H9 (cell line): Measurements from ENCODE around the gene FANCI. TPM values are rescaled to one million over a fixed set of nuclear protein-coding genes. Genes with fewer than 3 reads are reported as not detected.

ENCODE experiments used
- DNase-seq: peaks from one replicate; pipeline ENCODE4 v3.0.0-alpha.2; 2017
- H2AFZ ChIP-seq: one replicate; pipeline ENCODE4 v1.6.1; 2013; ENCODE audit warnings: mild to moderate bottlenecking, low read length, control low read depth, moderate library complexity
- H2AK5ac ChIP-seq: 2 replicates; pipeline ENCODE4 v1.6.1; 2013; ENCODE audit warnings: low read length, control low read depth, mixed read lengths; ENCODE audit not compliant: insufficient read length
- H2BK120ac ChIP-seq: one replicate; pipeline ENCODE4 v1.6.1; 2013; ENCODE audit warnings: low read depth, mild to moderate bottlenecking, low read length, control low read depth, inconsistent platforms; ENCODE audit not compliant: poor library complexity, severe bottlenecking
- H2BK12ac ChIP-seq: 2 replicates; pipeline ENCODE4 v1.6.1; 2013; ENCODE audit warnings: low read length, control low read depth, mixed read lengths, low read depth; ENCODE audit not compliant: insufficient read length
- H2BK15ac ChIP-seq: 2 replicates; pipeline ENCODE4 v1.6.1; 2013; ENCODE audit warnings: low read depth, low read length, control low read depth
- H2BK20ac ChIP-seq: one replicate; pipeline ENCODE4 v1.6.1; 2013; ENCODE audit warnings: low read depth, mild to moderate bottlenecking, low read length, control low read depth, inconsistent platforms; ENCODE audit not compliant: poor library complexity, severe bottlenecking
- H2BK5ac ChIP-seq: 2 replicates; pipeline ENCODE4 v1.6.1; 2013; ENCODE audit warnings: low read length, control low read depth, mixed read lengths; ENCODE audit not compliant: insufficient read length
- H3K14ac ChIP-seq: 2 replicates; pipeline ENCODE4 v1.6.1; 2013; ENCODE audit warnings: low read length, control low read depth; ENCODE audit not compliant: insufficient read depth
- H3K18ac ChIP-seq: 2 replicates; pipeline ENCODE4 v1.6.1; 2013; ENCODE audit warnings: low read depth, mild to moderate bottlenecking, mixed read lengths, low read length, control low read depth; ENCODE audit not compliant: insufficient read length
- H3K23ac ChIP-seq: 2 replicates; pipeline ENCODE4 v1.6.1; 2013; ENCODE audit warnings: low read length, control low read depth, mixed read lengths, low read depth; ENCODE audit not compliant: insufficient read length
- H3K23me2 ChIP-seq: 2 replicates; pipeline ENCODE4 v1.6.1; 2013; ENCODE audit warnings: low read depth, mild to moderate bottlenecking, mixed read lengths, low read length, control low read depth; ENCODE audit not compliant: insufficient read length, poor library complexity, severe bottlenecking
- H3K27ac ChIP-seq: 2 replicates; pipeline ENCODE4 v1.5.1; 2013; ENCODE audit warnings: low read length, control low read depth, mixed read lengths, low read depth; ENCODE audit not compliant: insufficient read length
- H3K27me3 ChIP-seq: 2 replicates; pipeline ENCODE4 v1.6.1; 2013; ENCODE audit warnings: low read length, control low read depth, inconsistent platforms; ENCODE audit not compliant: insufficient read depth
- H3K4ac ChIP-seq: 2 replicates; pipeline ENCODE4 v1.6.1; 2013; ENCODE audit warnings: low read depth, mild to moderate bottlenecking, control low read depth, inconsistent platforms, low read length, moderate library complexity
- H3K4me1 ChIP-seq: 2 replicates; pipeline ENCODE4 v1.6.1; 2013; ENCODE audit warnings: low read length, control low read depth, inconsistent platforms; ENCODE audit not compliant: insufficient read depth
- H3K4me2 ChIP-seq: 2 replicates; pipeline ENCODE4 v1.6.1; 2013; ENCODE audit warnings: low read length, control low read depth, mixed read lengths; ENCODE audit not compliant: insufficient read length, insufficient read depth
- H3K56ac ChIP-seq: 2 replicates; pipeline ENCODE4 v1.6.1; 2013; ENCODE audit warnings: low read depth, mild to moderate bottlenecking, mixed read lengths, low read length, control low read depth; ENCODE audit not compliant: insufficient read length
- H3K79me1 ChIP-seq: 2 replicates; pipeline ENCODE4 v1.6.1; 2013; ENCODE audit warnings: low read depth, mild to moderate bottlenecking, moderate library complexity, low read length, control low read depth, inconsistent platforms; ENCODE audit not compliant: insufficient read depth, poor library complexity, severe bottlenecking
- H3K79me2 ChIP-seq: 2 replicates; pipeline ENCODE4 v1.6.1; 2013; ENCODE audit warnings: low read length, control low read depth, inconsistent platforms; ENCODE audit not compliant: insufficient read depth
- H3K9ac ChIP-seq: 2 replicates; pipeline ENCODE4 v1.6.1; 2013; ENCODE audit warnings: low read length, control low read depth, mixed read lengths; ENCODE audit not compliant: insufficient read length; ENCODE audit errors: extremely low read depth
- H3K9me3 ChIP-seq: one replicate; pipeline ENCODE4 v1.6.1; 2013; ENCODE audit warnings: low read depth, low read length, inconsistent platforms; ENCODE audit not compliant: control insufficient read depth
- H3T11ph ChIP-seq: one replicate; pipeline ENCODE4 v1.6.1; 2013; ENCODE audit warnings: mild to moderate bottlenecking, low read length, control low read depth, inconsistent platforms
- H4K20me1 ChIP-seq: one replicate; pipeline ENCODE4 v1.6.1; 2013; ENCODE audit not compliant: control insufficient read depth, insufficient read length, insufficient read depth
- H4K5ac ChIP-seq: 2 replicates; pipeline ENCODE4 v1.6.1; 2013; ENCODE audit warnings: low read depth, mild to moderate bottlenecking, mixed read lengths, low read length, control low read depth; ENCODE audit not compliant: insufficient read length
- H4K8ac ChIP-seq: replicated peaks from 2 replicates; pipeline ENCODE4 v1.6.1; 2013; ENCODE audit warnings: low read length, control low read depth, mixed read lengths, low read depth; ENCODE audit not compliant: insufficient read length
- H4K91ac ChIP-seq: 2 replicates; pipeline ENCODE4 v1.6.1; 2013; ENCODE audit warnings: low read depth, mild to moderate bottlenecking, moderate library complexity, mixed read lengths, low read length, control low read depth; ENCODE audit not compliant: insufficient read length
- H3K27ac Mint-ChIP-seq, 3 experiments: 2 replicates in 2 of 3; 3 replicates in 1 of 3; pipeline ENCODE4 v1.8.0; 2020 to 2021; ENCODE audit warnings: mixed read lengths in 3 of 3, mild to moderate bottlenecking in 1 of 3, moderate library complexity in 1 of 3
- H3K27me3 Mint-ChIP-seq: 2 replicates; pipeline ENCODE4 v1.8.0; 2021; ENCODE audit warnings: low read depth, mild to moderate bottlenecking, moderate library complexity, mixed read lengths
- H3K36me3 Mint-ChIP-seq, 3 experiments: 2 replicates in 2 of 3; 3 replicates in 1 of 3; pipeline ENCODE4 v1.8.0; 2020 to 2021; ENCODE audit warnings: low read depth in 3 of 3, mixed read lengths in 3 of 3; ENCODE audit not compliant: insufficient read depth in 1 of 3
- H3K4me1 Mint-ChIP-seq, 2 experiments: 2 replicates each; pipeline ENCODE4 v1.8.0; 2020; ENCODE audit warnings: mixed read lengths in 2 of 2
- H3K4me3 Mint-ChIP-seq, 2 experiments: 2 replicates in 1 of 2; 3 replicates in 1 of 2; pipeline ENCODE4 v1.8.0; 2020 to 2021; ENCODE audit warnings: mild to moderate bottlenecking in 2 of 2, mixed read lengths in 2 of 2, moderate library complexity in 1 of 2
- H3K9me3 Mint-ChIP-seq, 2 experiments: 2 replicates in 1 of 2; 3 replicates in 1 of 2; pipeline ENCODE4 v1.8.0; 2020; ENCODE audit warnings: mild to moderate bottlenecking in 2 of 2, mixed read lengths in 2 of 2, moderate library complexity in 1 of 2
- WGBS: extraction: QIAGEN DNeasy Blood & Tissue Kit; methylation state at CpG from one replicate; pipeline ENCODE4 v1.1.7; 2013; ENCODE audit warnings: missing lambda C conversion rate, low lambda C conversion rate, mixed read lengths; ENCODE audit not compliant: insufficient read length; ENCODE audit errors: extremely low coverage; 5-methylcytosine and 5-hydroxymethylcytosine counted together
- total RNA-seq: library from RNA; stranded (reverse); gene quantifications from 2 replicates; pipeline ENCODE4 v1.2.1, GENCODE V29; 2021
- TF ChIP-seq, protein P1 (sequence below): fragments of 200-600 bp; sonication (generic); conservative IDR thresholded peaks from 3 replicates; pipeline ENCODE4 v1.8.0; 2021; ENCODE audit warnings: antibody characterized with exemption, mild to moderate bottlenecking

Gene FANCI
- total RNA-seq, 1 experiment from 2014 or later = 106 TPM

DNA sequence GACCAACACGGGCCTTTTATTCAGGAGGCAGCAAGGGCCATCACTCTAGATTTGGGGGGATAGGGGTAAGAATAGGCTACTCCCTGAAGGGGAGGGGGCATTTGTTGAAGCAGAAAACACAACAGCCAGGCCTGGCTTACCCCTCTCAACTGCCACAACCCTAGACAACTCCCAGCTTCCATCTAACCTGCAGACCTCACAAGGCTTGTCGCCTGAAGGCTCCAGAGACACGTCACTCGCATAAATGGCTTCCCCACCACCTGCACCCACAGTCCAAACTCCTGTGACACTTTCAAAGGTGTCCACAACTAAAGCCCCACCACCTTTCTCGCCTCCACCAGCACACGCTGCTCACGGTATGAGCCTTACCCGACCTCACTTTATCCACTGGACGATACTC is 75.9 kb downstream of the FANCI start:
- Histone ChIP-seq H3K79me2 (no peaks in the 10 kb centered on the region), H2BK15ac (no peak overlapping the region), H2AK5ac (no peak overlapping the region), H3K79me1 (no peaks in the 10 kb centered on the region), H3T11ph (no peak overlapping the region), H4K91ac (no peak overlapping the region), H3K4ac (no peak overlapping the region), H3K14ac (no peak overlapping the region), H3K4me1 (no peaks in the 10 kb centered on the region), H2AFZ (no peak overlapping the region), H3K23ac (no peak overlapping the region), H3K9me3 (no peaks in the 10 kb centered on the region), H2BK20ac (no peak overlapping the region), H2BK12ac (no peak overlapping the region), H3K56ac (no peak overlapping the region), H4K8ac (no peak overlapping the region), H3K27me3 (no peaks in the 10 kb centered on the region), H3K9ac (no peak overlapping the region), H3K18ac (no peak overlapping the region), H3K27ac (no peak overlapping the region), H4K20me1 (no peaks in the 10 kb centered on the region), H2BK5ac (no peak overlapping the region), H3K23me2 (no peaks in the 10 kb centered on the region), H4K5ac (no peak overlapping the region), H3K4me2 (no peak overlapping the region), H2BK120ac (no peak overlapping the region)
- no peaks in the 10 kb centered on the region for H3K27me3 Mint-ChIP-seq
- no peaks in the 10 kb centered on the region for H3K4me1 Mint-ChIP-seq
- TF ChIP-seq, protein P1, sequence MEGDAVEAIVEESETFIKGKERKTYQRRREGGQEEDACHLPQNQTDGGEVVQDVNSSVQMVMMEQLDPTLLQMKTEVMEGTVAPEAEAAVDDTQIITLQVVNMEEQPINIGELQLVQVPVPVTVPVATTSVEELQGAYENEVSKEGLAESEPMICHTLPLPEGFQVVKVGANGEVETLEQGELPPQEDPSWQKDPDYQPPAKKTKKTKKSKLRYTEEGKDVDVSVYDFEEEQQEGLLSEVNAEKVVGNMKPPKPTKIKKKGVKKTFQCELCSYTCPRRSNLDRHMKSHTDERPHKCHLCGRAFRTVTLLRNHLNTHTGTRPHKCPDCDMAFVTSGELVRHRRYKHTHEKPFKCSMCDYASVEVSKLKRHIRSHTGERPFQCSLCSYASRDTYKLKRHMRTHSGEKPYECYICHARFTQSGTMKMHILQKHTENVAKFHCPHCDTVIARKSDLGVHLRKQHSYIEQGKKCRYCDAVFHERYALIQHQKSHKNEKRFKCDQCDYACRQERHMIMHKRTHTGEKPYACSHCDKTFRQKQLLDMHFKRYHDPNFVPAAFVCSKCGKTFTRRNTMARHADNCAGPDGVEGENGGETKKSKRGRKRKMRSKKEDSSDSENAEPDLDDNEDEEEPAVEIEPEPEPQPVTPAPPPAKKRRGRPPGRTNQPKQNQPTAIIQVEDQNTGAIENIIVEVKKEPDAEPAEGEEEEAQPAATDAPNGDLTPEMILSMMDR = no peak
- WGBS = no CpG with 5 or more reads among the region's 9 CpGs
- peaks cover 54 to 95% (median 83%) of the 10 kb centered on the region in 3 experiments for H3K36me3 Mint-ChIP-seq
- peak overlapping the region in 2 of 3 experiments; percentile 45 to 68; a peak in 3 of 7 replicates for H3K27ac Mint-ChIP-seq
- no peak overlapping the region; a peak in 1 of 5 replicates for H3K4me3 Mint-ChIP-seq
- DNase-seq = no peak
- H3K9me3 Mint-ChIP-seq = no peaks in the 10 kb centered on the region
